ENCODE results near the gene LZTS3. TPM values are rescaled to one million over a fixed set of nuclear protein-coding genes. Genes with fewer than 3 reads are reported as not detected.

LZTS3 gene
- total RNA-seq, 4 donors from 2014 or later: 9.0 to 13.5 (median 9.7) TPM

DNA sequence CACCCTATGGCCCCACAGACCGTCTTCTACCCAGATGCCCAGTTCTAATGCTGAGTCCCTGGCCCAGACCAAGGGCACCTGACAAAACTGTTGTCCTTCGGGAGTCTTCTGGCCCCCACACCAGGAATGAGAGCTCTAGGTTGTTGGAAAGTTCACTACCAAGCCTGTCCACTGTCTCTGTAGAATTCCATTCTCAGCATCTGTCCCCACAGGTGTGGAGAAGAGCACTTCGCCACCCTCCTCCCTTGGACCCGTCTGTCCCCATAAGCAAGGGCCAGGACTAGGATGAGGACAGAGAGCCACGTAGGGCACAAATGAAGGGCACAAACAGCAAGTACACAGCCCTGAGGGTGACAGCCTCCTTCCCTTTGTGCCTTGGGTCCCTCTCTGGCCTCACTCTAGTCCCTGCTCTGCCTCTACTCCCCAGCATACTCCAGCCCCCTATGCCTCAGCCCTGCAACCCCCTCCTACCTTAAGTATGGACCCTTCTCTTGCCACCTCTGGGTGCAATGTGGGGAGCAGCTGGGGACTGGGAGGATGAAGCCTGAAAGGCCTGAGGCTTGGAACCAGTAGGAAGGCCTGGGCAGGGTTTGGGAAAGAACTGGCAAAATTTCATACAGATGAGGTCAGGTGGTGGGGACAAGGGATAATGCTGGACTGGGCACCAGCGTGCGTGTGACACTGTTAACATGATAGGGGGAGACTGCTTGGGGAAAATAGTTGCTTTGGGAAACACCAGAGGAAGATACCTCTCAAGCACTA lies 4.3 kb downstream of the LZTS3 start:
- H3K4me3 ChIP-seq: no peak overlapping the region

DNA sequence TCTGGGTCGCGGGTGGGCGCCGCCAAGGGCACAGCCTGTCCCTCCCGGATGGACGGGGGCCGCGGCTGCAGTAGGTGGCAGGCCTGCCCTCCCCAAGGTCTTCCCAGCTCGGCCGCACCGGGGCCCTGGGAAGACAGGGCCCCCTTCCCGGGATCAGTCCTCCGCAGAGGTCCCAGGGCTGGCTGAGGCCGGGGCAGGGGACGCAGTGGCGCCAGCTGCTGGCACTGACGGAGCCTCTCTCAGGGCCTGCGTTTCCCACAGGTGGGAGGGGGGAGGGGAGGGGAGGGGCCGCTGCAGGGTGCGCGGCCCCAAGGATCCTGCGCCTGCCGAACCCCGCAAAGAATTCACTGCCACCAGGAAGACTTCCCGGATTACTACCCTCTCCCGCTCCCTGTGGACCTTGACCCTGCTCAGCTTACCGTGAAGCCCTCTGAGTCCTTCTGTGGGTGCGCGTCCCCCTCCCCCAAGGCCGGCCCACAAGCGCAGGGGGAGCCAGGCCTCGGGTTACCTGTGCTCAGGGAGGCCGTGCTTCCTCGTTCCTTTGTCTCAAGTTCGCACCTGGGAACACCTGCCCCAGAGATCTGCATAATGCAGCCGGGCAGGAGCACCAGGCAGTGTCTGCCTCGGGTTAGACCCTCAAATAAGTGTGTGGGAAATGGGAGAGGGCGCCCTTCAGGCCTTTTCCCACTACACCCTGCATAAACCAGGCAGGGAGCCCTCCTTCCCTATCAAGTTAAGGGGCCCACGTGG lies 5.1 kb downstream of the LZTS3 start:
- no peaks in the 10 kb centered on the region for H3K36me3 ChIP-seq
- H3K4me1 ChIP-seq: peaks cover 6 to 24% (median 11%) of the 10 kb centered on the region in 4 donors
- H3K27ac ChIP-seq: peak overlapping the region in 2 of 4 donors; percentile 10 to 12
- WGBS, 2 donors (ENCODE audit: low coverage in 1 of 2): 30% methylated on average over 28 of the region's 39 CpGs; no CpG with 5 or more reads in 1 of the 2 donors
- no peaks in the 10 kb centered on the region for H3K9me3 ChIP-seq
- peak; percentile 64 for DNase-seq
- peak overlapping the region in 3 of 4 donors; percentile 24 to 46 (median 39) for H3K4me3 ChIP-seq
- TF ChIP-seq POLR2AphosphoS5 (IDR thresholded peaks at IDR 0.05) (no peak), POLR2A (IDR thresholded peaks at IDR 0.05) (no peak), EP300 (IDR thresholded peaks at IDR 0.05; ENCODE audit: low read depth) (no peak)
- TF ChIP-seq, protein P1, sequence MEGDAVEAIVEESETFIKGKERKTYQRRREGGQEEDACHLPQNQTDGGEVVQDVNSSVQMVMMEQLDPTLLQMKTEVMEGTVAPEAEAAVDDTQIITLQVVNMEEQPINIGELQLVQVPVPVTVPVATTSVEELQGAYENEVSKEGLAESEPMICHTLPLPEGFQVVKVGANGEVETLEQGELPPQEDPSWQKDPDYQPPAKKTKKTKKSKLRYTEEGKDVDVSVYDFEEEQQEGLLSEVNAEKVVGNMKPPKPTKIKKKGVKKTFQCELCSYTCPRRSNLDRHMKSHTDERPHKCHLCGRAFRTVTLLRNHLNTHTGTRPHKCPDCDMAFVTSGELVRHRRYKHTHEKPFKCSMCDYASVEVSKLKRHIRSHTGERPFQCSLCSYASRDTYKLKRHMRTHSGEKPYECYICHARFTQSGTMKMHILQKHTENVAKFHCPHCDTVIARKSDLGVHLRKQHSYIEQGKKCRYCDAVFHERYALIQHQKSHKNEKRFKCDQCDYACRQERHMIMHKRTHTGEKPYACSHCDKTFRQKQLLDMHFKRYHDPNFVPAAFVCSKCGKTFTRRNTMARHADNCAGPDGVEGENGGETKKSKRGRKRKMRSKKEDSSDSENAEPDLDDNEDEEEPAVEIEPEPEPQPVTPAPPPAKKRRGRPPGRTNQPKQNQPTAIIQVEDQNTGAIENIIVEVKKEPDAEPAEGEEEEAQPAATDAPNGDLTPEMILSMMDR (IDR thresholded peaks at IDR 0.05): no peak
- in situ Hi-C loops (cut with MboI; ENCODE audit: low pct_ligation_motif_present in 1 of 4, low pct_unique_long_range_greater_than_20kb in 1 of 4, low sequenced_read_pairs in 3 of 4) (no loop called here), intact Hi-C loops (cut with DNase I; ENCODE audit: low total_unique reads) (no loop called here)
- peaks cover 26% of the 10 kb centered on the region for H3K27me3 ChIP-seq

More for the DNA sequence above, 4.3 kb downstream of the LZTS3 start:
- Histone ChIP-seq H3K4me1 (peaks cover 6 to 29% (median 14%) of the 10 kb centered on the region in 4 donors), H3K27me3 (peaks cover 29% of the 10 kb centered on the region), H3K27ac (no peak overlapping the region), H3K9me3 (no peaks in the 10 kb centered on the region), H3K36me3 (no peaks in the 10 kb centered on the region)
- intact Hi-C loops (cut with DNase I; ENCODE audit: low total_unique reads): no loop called here
- WGBS, 2 donors (ENCODE audit: low coverage in 1 of 2): 73 to 92% methylated on average over 2 to 7 of the region's 7 CpGs
- in situ Hi-C loops (cut with MboI; ENCODE audit: low pct_ligation_motif_present in 1 of 4, low pct_unique_long_range_greater_than_20kb in 1 of 4, low sequenced_read_pairs in 3 of 4): no loop called here
- no peak for TF ChIP-seq POLR2AphosphoS5 (IDR thresholded peaks at IDR 0.05)
- no peak for TF ChIP-seq EP300 (IDR thresholded peaks at IDR 0.05; ENCODE audit: low read depth)
- TF ChIP-seq POLR2A (IDR thresholded peaks at IDR 0.05): no peak
- TF ChIP-seq, protein P1 (IDR thresholded peaks at IDR 0.05): no peak
- DNase-seq: no peak

DNA sequence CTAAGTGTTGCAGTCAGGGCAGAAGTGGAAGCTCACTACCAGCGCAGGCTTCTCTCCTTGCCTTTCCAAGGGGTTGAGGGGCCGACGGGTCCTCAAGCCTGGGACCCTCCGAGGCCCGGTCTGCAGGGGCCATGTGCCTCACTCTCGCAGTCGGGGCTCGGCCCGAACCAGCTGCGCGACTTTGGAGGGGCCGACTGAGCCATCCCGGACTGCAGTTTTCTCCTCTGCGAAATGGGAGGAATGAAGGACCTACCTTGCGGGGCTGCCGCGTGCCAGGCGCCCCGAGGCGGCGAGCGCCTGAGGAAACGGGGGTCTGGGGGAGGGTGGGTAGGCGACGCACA lies 5.6 kb downstream of the LZTS3 start:
- Histone ChIP-seq H3K36me3 (no peaks in the 10 kb centered on the region), H3K9me3 (no peaks in the 10 kb centered on the region), H3K4me3 (peak overlapping the region in 3 of 4 donors; percentile 24 to 46 (median 39)), H3K27ac (peak overlapping the region in 2 of 4 donors; percentile 10 to 12), H3K27me3 (peaks cover 26% of the 10 kb centered on the region), H3K4me1 (peaks cover 3 to 20% (median 7%) of the 10 kb centered on the region in 4 donors)
- in situ Hi-C loops (cut with MboI; ENCODE audit: low pct_ligation_motif_present in 1 of 4, low pct_unique_long_range_greater_than_20kb in 1 of 4, low sequenced_read_pairs in 3 of 4): no loop called here
- TF ChIP-seq, protein P1 (IDR thresholded peaks at IDR 0.05): no peak
- no peak for TF ChIP-seq EP300 (IDR thresholded peaks at IDR 0.05; ENCODE audit: low read depth)
- no peak for TF ChIP-seq POLR2AphosphoS5 (IDR thresholded peaks at IDR 0.05)
- no peak for TF ChIP-seq POLR2A (IDR thresholded peaks at IDR 0.05)
- WGBS, 2 donors (ENCODE audit: low coverage in 1 of 2): 36% methylated on average over 23 of the region's 25 CpGs; no CpG with 5 or more reads in 1 of the 2 donors
- intact Hi-C loops (cut with DNase I; ENCODE audit: low total_unique reads): no loop called here
- DNase-seq: no peak

DNA sequence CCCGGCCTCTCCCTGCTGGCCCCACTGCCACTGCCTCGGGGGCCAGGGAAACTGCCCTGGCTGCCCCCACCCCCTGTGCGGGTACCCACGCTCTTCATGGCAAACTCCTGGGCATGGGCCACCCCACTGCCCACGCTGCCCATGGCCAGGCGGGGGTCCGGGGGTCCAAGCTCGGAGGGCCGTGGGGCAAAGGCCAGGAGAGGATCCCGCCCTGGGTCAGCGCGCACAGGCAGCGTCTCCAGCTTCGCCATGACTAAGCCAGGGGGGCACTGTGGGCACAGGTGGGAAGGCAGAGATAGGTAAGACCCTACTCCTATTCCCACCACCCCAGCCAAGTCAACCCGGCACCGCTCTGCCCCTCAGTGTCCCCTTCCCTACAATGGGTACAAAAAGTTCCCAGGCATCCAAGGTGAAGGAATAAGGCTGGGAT lies 6.4 kb downstream of the LZTS3 start:
- TF ChIP-seq POLR2A (IDR thresholded peaks at IDR 0.05): no peak
- TF ChIP-seq, protein P1 (IDR thresholded peaks at IDR 0.05): no peak
- TF ChIP-seq POLR2AphosphoS5 (IDR thresholded peaks at IDR 0.05): no peak
- no peak for TF ChIP-seq EP300 (IDR thresholded peaks at IDR 0.05; ENCODE audit: low read depth)
- peaks cover 0 to 17% (median 3%) of the 10 kb centered on the region in 4 donors for H3K4me1 ChIP-seq
- in situ Hi-C loops (cut with MboI; ENCODE audit: low pct_ligation_motif_present in 1 of 4, low pct_unique_long_range_greater_than_20kb in 1 of 4, low sequenced_read_pairs in 3 of 4): no loop called here
- no peak for DNase-seq
- no peak overlapping the region for H3K27ac ChIP-seq
- no peaks in the 10 kb centered on the region for H3K9me3 ChIP-seq
- intact Hi-C loops (cut with DNase I; ENCODE audit: low total_unique reads): no loop called here
- H3K27me3 ChIP-seq: peaks cover 18% of the 10 kb centered on the region
- WGBS, 2 donors (ENCODE audit: low coverage in 1 of 2): 94% methylated on average over 11 of the region's 16 CpGs; no CpG with 5 or more reads in 1 of the 2 donors
- no peak overlapping the region for H3K4me3 ChIP-seq
- no peaks in the 10 kb centered on the region for H3K36me3 ChIP-seq
